ENCODE measurements around the gene DOK3. TPM values are rescaled to one million over a fixed set of nuclear protein-coding genes. Genes with fewer than 3 reads are reported as not detected.

The DOK3 gene
- polyA plus RNA-seq, 1 donor, result 9.8 TPM

- no peak for DNase-seq
These were observed 2.4 kb upstream of the DOK3 start for GRCh38 chr5:177511796-177512675.

DNA sequence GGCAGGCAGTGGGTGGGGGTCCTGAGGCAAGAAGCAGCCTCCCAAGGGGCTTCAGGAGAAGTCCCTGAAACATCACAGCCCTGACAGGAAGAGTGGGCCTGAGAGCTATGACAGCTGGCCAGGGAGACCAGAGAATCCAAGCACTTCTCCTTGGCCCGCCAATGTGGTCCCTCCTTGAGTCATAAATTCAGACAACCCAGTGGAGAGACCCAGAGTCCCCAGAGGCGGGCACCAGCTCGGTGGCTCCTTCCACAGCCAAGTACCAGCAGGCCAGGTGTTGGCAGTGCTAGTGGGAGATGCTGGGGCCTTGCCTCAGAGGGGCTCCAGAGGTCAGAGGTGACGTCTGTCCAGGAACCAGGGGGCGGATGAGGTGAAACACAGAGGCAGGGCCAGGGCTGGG, 1.6 kb upstream of the DOK3 start:
- DNase-seq, result no peak

DNA sequence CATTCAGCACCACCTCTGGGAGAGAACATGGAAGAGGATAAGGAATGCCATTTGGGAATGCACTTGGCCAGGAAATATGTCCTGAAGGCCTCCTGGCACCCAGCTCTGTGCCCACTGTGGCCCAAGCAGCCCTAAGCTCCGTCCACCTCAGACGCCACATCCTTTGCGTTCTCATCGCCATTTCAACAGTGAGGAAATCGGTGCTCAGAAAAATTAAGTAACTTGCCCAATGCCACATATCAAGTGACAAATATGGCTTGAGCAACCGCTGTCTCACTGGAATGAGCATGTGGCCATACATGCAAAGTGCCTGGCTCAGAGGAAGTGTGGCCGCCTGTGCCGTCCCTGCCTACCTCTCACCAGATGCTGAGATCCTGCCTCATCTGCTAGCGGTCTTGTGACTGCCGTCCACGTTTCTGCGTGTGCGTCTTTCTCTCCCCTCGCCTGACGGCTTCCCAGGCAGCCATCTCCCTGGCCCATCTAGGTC, 984 bp upstream of the DOK3 start:
- no peak for DNase-seq

DNA sequence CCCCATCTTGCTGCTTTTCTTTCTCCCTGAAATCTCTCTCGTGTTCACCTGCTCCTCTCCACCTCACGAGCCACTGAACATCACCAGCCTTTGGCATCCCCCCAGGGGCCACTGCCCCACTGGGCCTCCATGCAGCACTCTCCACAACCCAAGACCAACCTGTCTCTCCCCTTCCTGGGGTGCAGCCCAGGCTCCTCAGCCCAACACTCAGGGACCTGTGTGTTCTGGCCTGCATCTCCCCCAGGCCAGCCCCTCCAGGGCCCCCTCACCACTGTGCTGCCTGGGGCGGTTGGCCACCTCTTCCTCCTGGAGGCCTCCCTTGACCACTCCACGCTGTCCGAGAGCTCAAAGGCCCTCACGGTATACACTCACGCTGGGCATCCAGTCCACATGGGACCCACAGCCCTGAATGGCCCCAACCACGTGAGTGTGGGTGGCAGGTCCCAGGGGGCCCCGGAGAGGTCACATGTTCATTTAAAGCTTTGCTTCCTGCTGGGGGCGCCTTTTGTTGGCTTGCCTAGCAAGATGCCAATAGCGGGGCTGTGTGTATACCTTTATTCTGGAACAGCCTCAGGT, 453 bp upstream of the DOK3 start:
- DNase-seq, result no peak

DNA sequence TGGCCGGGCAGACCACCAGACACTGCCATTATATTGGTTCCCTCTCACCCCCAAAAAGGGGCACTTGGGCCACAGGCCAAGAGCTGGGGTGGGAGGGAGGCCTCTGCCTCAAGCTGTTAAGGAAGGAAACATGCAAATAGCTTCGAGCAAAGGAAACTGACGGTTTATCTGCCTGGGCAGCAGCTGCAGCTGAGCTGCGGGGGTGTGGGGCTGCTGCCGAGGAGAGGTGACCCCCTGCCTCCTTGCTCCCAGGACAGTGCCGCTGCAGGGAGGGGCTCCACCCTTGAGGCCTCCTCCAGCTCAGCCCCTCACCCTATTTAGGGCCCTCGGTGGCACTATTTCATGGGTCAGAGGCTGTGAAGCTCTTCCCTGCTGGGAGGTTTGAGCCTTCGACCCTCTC, 789 bp downstream of the DOK3 start:
- DNase-seq, result no peak

- no peak for DNase-seq
These were observed 1.4 kb downstream of the DOK3 start for GRCh38 chr5:177508221-177508611.

DNA sequence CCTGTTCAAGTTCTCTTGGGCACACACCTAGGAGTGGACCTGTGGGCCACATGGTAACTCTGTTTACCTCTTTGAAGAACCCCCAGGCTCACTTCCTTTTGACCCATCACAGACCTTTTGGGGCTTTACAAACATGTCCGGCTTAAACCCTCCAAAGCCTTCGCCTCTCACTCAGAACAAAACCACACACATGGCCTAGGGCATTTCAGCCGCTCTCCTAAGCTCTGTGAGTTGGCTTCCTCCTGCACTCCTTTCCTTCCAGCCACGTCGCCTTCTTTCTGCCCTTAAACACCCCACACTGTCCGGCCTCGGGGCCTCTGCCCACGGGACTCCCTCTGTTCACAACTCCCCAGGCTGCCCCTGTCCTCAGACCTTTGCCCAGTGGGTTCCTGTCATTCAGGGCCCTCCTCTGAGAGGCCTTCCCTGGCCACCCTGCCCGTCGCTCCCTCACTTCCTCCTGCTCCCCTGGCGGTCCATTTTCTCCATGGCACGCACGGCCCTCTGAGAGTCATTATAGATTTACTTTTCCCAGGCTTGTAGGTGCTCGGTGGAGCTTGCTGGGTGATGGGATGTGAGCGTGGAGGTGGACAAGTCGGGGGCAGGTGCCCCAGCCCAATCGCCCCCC, 1.9 kb downstream of the DOK3 start:
- DNase-seq, result no peak

GRCh38 chr5:177507165-177507564, 2.5 kb downstream of the DOK3 start:
- no peak for DNase-seq

DNA sequence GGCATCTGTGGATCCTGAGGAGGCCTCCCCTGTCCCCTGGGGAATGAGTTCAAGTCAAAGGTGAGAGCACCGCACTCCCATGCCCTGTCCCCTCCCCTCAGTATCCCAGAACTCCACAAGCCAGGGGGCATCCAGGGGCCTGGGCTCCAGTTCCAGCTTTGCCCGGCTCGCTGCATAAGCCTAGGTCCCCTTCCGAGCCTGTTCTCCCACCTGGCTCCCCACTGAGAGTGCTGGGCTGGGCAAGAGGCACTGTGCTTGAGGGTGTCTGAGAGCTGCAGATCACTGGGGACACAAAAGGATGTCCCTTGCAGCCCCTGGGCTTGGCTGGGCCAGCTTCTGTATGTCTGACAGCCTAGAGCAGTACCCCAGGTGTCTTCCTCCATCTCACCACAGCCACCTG, 4.6 kb downstream of the DOK3 start:
- no peak for DNase-seq

DNA sequence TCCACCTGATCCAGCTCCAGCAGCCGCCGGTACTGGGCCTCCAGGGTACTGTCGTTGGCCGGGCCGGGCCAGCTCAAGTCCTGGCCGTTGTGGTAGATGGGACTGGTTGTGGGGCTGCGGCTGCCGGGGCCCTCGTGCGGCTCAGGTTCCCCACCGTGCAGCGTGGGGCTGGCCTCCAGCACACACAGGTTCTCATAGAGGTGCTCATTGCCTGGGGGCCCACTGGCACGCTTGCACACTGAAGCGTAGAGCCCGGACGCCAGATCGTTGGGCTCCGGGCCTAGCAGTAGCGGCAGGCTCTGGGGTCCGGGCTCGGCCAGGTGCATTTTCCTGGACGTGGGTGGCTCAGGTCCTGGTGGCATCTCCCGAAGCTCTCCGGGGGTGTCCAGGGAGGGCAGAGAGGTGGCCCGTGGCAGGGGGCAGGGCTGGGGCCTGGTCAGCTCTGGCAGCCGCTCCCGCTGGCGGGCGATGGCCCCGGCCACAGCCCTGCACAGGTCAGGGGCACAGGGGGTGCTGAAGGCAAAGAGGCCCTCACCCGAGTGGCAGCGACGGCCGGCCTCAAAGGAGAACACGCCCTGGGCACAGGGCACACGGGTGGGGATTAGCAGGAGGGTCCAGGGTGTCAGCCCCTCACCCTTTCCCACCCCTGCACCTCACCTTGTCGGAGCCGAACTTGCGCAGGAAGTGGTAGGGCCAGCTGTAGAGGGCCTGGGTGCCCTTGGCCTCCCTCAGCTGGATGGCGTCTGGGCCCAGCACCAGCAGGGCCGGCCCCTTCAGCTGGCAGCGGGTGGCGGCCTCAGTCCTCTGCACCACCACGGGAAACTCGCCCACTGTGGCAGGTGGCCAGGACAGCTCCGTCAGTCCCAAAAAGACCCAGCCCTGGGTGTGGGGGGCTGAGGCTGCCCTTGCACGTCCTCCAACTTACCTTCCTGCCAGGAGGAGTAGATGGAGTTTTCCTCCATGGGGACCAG, 5.3 kb downstream of the DOK3 start:
- no peak for DNase-seq

DNA sequence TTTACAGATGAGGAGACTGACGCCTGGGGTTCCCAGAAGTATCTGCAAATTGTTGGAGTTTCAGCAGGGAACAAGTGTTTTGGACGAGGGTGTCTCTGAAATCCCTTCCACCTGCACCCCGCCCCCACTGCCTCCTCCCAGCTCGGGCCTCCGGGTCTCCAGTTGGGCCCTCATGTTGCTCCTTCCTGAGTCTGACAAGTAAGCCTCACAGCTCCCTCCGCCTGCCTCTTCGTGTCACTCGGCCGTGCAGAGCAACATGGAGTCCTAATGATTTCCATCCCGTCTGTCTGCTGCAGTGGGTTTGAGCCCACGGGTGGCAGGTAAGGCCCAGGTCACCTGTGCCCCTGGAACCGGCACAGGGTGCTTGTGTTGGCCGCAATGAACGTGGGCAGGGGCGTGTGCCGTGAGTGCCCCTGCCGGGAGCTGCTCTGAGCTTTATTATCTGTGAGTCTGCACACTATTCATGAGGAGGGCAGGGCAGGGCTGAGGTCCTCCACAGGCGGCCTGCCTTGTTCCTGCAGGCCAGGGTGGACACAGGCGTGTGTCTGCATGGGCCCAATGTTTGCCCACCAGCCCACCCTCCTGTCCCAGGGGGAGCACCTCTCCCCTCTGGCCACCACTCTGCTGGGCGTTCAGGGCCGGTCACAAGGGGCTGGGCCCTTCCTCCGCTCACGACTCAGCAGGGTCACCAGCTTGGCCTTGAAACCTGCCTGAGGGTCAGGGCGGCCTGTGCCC, 6.1 kb downstream of the DOK3 start:
- no peak for DNase-seq

DNA sequence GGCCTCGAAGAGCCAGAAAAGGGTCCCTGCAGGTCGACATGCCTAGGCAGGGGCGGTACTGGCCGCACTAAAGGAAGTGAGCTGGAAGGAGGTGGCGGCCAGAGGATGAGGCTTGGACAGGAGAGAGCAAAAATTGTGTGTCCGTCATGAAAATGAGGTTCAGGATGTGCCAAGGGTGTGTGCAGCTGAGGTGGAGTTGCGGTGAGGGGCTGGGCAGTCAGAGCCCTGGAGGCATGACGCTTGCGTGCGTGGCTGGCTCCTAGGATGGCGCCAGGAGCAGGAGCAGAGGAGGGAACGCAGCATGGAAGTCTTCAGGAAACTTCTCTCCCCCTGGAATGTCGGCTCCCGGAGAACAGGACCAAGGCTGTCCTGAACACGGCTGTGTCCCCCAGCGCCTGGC, 6.7 kb downstream of the DOK3 start:
- DNase-seq, result no peak

DNA sequence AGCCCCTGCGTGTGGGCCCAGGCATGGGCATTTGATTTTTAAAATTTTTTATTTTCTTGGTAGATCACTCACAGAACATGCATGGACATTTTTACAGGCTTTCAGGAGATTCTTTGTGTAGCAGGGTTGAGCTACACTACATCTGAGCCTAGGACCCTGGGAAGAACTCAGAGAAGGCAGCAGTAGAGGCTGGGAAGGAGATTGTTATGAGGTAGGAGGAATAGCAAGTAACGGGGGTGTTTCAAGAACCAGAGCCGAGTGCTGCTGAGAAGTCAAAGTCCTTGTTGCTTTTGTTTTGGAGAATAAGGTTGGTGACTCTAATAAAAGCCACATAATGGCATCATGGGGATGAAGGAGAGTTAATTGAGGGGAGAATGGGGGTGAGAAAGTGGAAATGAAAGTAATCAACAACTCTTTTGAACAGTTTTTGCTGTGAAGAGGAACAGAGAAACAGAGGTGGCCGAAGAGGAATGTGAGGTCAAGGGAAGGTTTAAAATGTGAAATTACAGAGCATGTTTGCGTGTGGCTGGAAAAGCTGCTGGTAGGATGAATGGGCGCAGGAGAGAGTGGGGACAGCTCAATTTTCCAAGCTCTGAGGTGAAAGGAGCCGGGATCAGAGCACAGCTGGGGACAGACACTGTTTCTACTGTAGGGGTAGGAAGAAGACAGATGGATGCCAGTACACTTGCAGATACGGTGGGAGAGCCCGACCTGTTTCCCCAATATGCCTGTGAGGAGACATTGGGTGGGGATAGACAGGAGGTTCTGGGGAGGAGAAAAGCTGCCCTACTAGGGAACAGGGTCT, 7.5 kb downstream of the DOK3 start:
- no peak for DNase-seq

DNA sequence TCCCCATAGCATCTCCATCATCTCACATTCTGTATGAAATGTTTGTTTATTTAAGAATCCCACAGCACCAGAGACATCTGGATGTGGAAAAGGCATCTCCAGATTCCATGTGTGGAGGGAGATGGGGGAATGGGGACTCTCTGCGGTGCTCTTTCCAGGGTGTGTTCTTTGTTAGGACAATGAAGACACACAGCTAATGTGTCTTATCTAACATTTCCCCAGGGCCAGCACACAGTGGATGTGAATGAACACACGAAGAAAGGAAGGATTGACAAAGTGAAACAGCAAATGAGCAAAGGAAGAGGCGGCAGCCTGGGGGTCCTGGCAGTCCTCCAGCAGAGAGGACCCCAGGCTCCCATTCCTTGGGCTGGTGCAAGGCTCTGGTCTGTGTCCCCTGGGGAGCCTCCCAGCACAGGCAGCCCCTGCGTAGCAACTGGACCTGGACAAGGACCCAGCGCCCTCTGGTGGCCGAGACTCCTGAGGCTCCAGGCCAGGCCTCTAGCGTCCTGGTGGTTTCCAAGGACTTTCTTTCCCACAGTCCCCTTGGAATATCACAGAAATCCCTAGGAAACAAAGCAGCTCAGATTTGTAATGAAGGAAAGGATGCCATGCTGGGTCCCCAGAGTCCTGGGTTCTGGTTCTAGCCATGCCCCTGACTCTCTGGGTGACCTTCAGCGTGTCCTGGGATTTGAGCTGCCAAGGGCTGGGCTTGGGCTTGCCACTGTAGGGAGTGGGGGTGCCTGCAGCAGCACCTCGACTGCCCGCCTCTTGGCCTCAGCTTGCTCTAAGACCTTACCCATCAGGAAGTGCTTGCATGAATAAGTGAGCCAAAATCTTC, 8.7 kb downstream of the DOK3 start:
- DNase-seq, result peak; percentile 85

- DNase-seq, result no peak
These were observed 9.8 kb downstream of the DOK3 start for GRCh38 chr5:177499842-177500241.

DNA sequence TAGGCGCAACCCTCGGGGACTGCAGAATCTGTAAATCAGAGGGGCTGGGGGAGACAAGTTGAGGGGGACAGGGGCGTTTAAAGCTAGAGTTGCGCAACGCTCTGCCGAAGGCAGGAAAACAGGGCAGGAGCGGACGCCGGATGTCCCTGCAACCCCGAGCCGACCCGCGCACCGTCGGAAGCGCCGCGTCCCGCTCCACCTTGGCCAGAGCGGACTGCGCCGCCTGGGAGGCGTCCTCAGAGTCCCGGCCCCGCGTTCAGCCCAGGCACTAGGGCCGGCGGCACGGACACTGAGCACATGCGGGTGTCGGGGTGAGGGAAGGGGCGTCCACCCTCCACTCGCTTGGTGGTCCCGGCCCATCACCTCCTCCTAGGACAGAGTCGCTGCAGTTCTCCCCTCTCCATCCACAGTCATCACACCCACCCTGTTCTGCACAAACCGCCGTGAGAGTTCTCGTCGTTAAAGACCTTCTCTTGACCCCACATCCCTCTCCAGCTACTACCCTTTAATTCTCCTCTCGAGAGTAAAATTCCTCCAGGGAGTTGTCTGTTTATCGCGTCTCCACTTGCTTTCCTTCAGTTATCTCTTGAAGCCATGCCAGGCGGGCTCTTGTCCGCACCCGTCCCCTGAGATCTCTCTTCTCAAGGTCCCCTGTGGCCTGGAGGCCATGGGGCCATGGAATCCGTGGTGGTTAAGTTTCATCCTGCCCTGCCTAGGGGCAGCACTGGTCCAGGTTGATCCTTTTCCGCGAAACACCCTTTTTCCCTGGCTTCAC, 11.4 kb downstream of the DOK3 start:
- peak; percentile 59 for DNase-seq

DNA sequence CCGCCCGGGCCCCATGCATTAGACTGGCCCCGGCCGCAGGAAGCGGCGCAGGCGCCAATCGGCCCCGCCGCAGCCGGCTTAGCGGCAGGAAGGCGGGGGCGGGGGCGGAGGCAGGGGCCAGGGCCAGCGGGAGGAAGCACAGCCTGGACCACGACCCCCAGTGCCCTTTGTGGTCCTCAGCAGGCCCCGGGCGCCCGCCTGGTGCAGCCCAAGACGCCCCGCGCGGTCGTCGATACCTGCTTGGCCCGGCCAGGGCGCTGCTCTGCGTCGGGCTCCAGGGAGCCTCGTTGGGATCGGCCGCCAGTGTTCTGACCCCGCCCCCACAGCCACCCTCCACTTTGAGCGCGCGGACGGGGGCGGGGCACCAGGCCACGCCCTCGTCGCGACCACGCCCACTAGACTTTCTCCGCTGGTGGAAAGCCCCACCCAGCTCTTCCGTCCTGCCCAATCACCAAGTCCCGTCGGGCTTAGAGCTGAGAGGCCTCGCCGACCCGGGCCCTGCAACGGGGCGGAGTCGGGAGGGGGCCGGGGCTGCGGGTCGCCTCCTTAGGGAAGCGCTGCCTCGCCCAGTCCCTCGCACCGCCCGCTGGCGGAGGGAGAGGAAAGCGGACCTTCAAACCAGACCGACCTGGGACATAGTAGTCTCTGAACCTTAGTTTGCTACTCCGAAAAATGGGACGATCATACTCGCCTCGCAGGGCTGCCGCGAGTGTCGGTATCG, 12.2 kb downstream of the DOK3 start, which contains the start of gene PDLIM7:
TSS of gene PDLIM7 (minus strand) at position 313 of the 721 bp plus-strand sequence. CDS start 1,092 bp downstream, outside the sequence.
- peak; percentile 99 for DNase-seq

DNA sequence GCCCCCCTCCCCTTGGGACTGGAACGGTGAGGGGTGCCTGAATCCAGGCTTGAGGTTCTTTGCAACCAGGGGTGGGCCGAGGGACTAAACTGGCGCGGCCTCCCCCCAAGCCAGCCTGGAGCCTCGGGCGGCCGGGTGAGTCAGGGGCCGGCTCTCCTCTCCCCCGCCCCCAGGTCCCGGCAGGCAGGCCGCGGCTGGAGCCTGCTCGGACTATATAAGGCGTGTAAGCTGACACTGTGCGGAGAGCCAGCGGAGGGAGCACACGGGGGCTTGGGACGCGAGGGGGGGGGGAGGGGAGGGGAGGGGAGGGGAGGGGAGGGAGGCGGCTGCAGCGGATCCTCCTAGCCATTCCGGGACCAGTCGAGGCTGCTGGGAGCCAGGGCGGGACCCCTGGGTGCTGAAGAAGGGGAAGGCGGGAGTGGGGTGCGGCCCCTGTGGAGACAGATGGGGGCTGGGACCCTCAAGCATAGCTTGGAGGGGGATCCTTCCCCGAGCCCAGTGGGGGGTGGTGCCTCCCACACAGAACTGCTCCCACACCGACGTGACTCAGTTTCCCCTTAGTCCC, 12.8 kb downstream of the DOK3 start:
- DNase-seq, result peak; percentile 89
